Aorta (tissue), 5 donors: Measurements from ENCODE around the gene CTTN. TPM values are rescaled to one million over a fixed set of nuclear protein-coding genes. Genes with fewer than 3 reads are reported as not detected.

ENCODE experiments used
- ATAC-seq: fragments of 200-7000 bp; cut with Tn5 transposase; one replicate; pipeline ENCODE4 v1.9.1; 2022; ENCODE audit warnings: moderate library complexity; ENCODE audit not compliant: low FRiP score
- DNase-seq, 2 donors: peaks; one replicate each; pipeline ENCODE4 v3.0.0-alpha.2; 2020
- H3K27ac ChIP-seq, 2 donors: one replicate each; pipeline ENCODE4 v1.5.1; 2013; ENCODE audit warnings: low read length in 2 of 2, mild to moderate bottlenecking in 2 of 2, moderate library complexity in 2 of 2, control low read depth in 1 of 2, inconsistent platforms in 1 of 2, low read depth in 1 of 2
- H3K27me3 ChIP-seq, 2 donors: one replicate each; pipeline ENCODE4 v1.6.1; 2013; ENCODE audit warnings: control low read depth in 1 of 2, low read length in 1 of 2, mild to moderate bottlenecking in 1 of 2, moderate library complexity in 1 of 2; ENCODE audit not compliant: insufficient read depth in 2 of 2, control insufficient read depth in 1 of 2
- H3K36me3 ChIP-seq, 2 donors: one replicate each; pipeline ENCODE4 v1.6.1; 2013; ENCODE audit warnings: control low read depth in 1 of 2, low read length in 1 of 2, mild to moderate bottlenecking in 1 of 2; ENCODE audit not compliant: insufficient read depth in 2 of 2, control insufficient read depth in 1 of 2
- H3K4me1 ChIP-seq, 2 donors: one replicate each; pipeline ENCODE4 v1.6.1; 2013; ENCODE audit warnings: low read length in 2 of 2, control low read depth in 1 of 2, mild to moderate bottlenecking in 1 of 2, moderate library complexity in 1 of 2; ENCODE audit not compliant: insufficient read depth in 2 of 2, control insufficient read depth in 1 of 2
- H3K4me3 ChIP-seq, 2 donors: one replicate each; pipeline ENCODE4 v1.5.1; 2013; ENCODE audit warnings: low read length in 2 of 2, control low read depth in 1 of 2, mild to moderate bottlenecking in 1 of 2
- H3K9me3 ChIP-seq: one replicate; pipeline ENCODE4 v1.6.1; 2013; ENCODE audit warnings: mild to moderate bottlenecking, low read length; ENCODE audit not compliant: control insufficient read depth
- WGBS, 2 donors: extraction: QIAGEN DNeasy Blood & Tissue Kit; methylation state at CpG; one replicate each; pipeline ENCODE4 v1.1.7; 2013; 5-methylcytosine and 5-hydroxymethylcytosine counted together
- intact Hi-C, 2 donors: fragments of 100-400 bp; cut with DNase I; formaldehyde crosslinking; loops; one replicate each; pipeline versions ENCODE4 v1.14.2 to v1.15.0; 2022
- polyA plus RNA-seq, 2 donors: library from polyadenylated mRNA; stranded (reverse); fragments of 200-250 nt; gene quantifications; one replicate each; pipeline ENCODE4 v1.2.3, GENCODE V29; 2013
- total RNA-seq, 2 donors: library from RNA; stranded (reverse); fragmentation: NEBNext Ultra II Directional; extraction: Animal tissue kit (Norgen Biotek cat#: 25700); gene quantifications; one replicate each; pipeline ENCODE4 v1.2.1, GENCODE V29; 2021
- donor health status: healthy with polysubstance abuse.
- donor health status: Bipolar disorder and iron deficiency.
- donor health status: DM: no; HTN: no; CAD: no.
- donor health status: DM: no; HTN: no; CAD: no.
- donor health status: DM: yes; HTN: yes; CAD: no.

Gene CTTN
- total and polyA plus RNA-seq, 4 donors, result 67.6 to 355 (median 285) TPM

GRCh38 chr11:70467201-70468085 is 69.1 kb downstream of the CTTN start:
- Histone ChIP-seq H3K4me3 (no peak overlapping the region), H3K36me3 (no peaks in the 10 kb centered on the region), H3K9me3 (no peaks in the 10 kb centered on the region), H3K27ac (no peak overlapping the region), H3K27me3 (no peaks in the 10 kb centered on the region), H3K4me1 (no peaks in the 10 kb centered on the region)
- intact Hi-C loops, result loop anchor here (1.0 to 10.0 kb wide), 3 partner anchors 287 to 907 kb away; no protein-coding TSS in a partner anchor
- DNase-seq (peak; percentile 67 to 86), ATAC-seq (peak; percentile 61)
- 36 to 38% methylated on average over 20 of the region's 20 CpGs for WGBS, 2 donors

GRCh38 chr11:70468256-70469195 is 70.2 kb downstream of the CTTN start:
- H3K36me3 ChIP-seq, result no peaks in the 10 kb centered on the region
- DNase-seq (peak; percentile 42 to 57), ATAC-seq (no peak)
- intact Hi-C loops, result loop anchor here (10.0 kb wide), 2 partner anchors 286 to 906 kb away; no protein-coding TSS in a partner anchor
- WGBS, 2 donors, result 78 to 79% methylated on average over 19 of the region's 19 CpGs
- no peaks in the 10 kb centered on the region for H3K27me3 ChIP-seq
- H3K4me3 ChIP-seq, result no peak overlapping the region
- no peaks in the 10 kb centered on the region for H3K4me1 ChIP-seq
- no peaks in the 10 kb centered on the region for H3K9me3 ChIP-seq
- no peak overlapping the region for H3K27ac ChIP-seq

GRCh38 chr11:70470127-70470526 is 71.8 kb downstream of the CTTN start:
- intact Hi-C loops, result no loop called here
- Histone ChIP-seq H3K9me3 (no peaks in the 10 kb centered on the region), H3K4me3 (no peak overlapping the region), H3K4me1 (no peaks in the 10 kb centered on the region), H3K27ac (no peak overlapping the region), H3K36me3 (no peaks in the 10 kb centered on the region), H3K27me3 (no peaks in the 10 kb centered on the region)
- DNase-seq (peak; percentile 17 to 65), ATAC-seq (no peak)
- WGBS, 2 donors, result 1 to 7% methylated on average over 6 of the region's 6 CpGs

- Histone ChIP-seq H3K27ac (no peak overlapping the region), H3K36me3 (no peaks in the 10 kb centered on the region), H3K4me3 (no peak overlapping the region), H3K9me3 (no peaks in the 10 kb centered on the region), H3K4me1 (no peaks in the 10 kb centered on the region), H3K27me3 (no peaks in the 10 kb centered on the region)
- ATAC-seq (no peak), DNase-seq (peak; percentile 32 to 51)
- 48 to 52% methylated on average over 7 of the region's 7 CpGs for WGBS, 2 donors
- intact Hi-C loops, result no loop called here
These were observed 72.9 kb downstream of the CTTN start for GRCh38 chr11:70471254-70471653.

- DNase-seq, result peak; percentile 17 to 41
These were observed 73.9 kb downstream of the CTTN start for GRCh38 chr11:70472240-70472639.

GRCh38 chr11:70473186-70473872 is 75.0 kb downstream of the CTTN start:
- 92 to 97% methylated on average over 21 to 22 of the region's 22 CpGs for WGBS, 2 donors
- DNase-seq (peak; percentile 31 to 49), ATAC-seq (no peak)
- no peaks in the 10 kb centered on the region for H3K27me3 ChIP-seq
- no peaks in the 10 kb centered on the region for H3K4me1 ChIP-seq
- H3K36me3 ChIP-seq, result no peaks in the 10 kb centered on the region
- intact Hi-C loops, result no loop called here
- H3K27ac ChIP-seq, result no peak overlapping the region
- no peaks in the 10 kb centered on the region for H3K9me3 ChIP-seq
- H3K4me3 ChIP-seq, result no peak overlapping the region

More at GRCh38 chr11:70472240-70472639, 73.9 kb downstream of the CTTN start:
- no peak overlapping the region for H3K27ac ChIP-seq
- ATAC-seq, result no peak
- intact Hi-C loops, result no loop called here
- no peaks in the 10 kb centered on the region for H3K4me1 ChIP-seq
- no peaks in the 10 kb centered on the region for H3K36me3 ChIP-seq
- no peak overlapping the region for H3K4me3 ChIP-seq
- no peaks in the 10 kb centered on the region for H3K27me3 ChIP-seq
- no peaks in the 10 kb centered on the region for H3K9me3 ChIP-seq
- 91% methylated on average over 9 of the region's 9 CpGs for WGBS, 2 donors

GRCh38 chr11:70473873-70474690 is 75.8 kb downstream of the CTTN start:
- ATAC-seq (peak; percentile 8), DNase-seq (peak; percentile 38 to 64)
- Histone ChIP-seq H3K4me1 (no peaks in the 10 kb centered on the region), H3K36me3 (no peaks in the 10 kb centered on the region), H3K27me3 (no peaks in the 10 kb centered on the region), H3K9me3 (no peaks in the 10 kb centered on the region), H3K27ac (no peak overlapping the region), H3K4me3 (no peak overlapping the region)
- 89% methylated on average over 18 of the region's 18 CpGs for WGBS, 2 donors
- intact Hi-C loops, result no loop called here
